ENCODE measurements around the gene HEG1.

DNA sequence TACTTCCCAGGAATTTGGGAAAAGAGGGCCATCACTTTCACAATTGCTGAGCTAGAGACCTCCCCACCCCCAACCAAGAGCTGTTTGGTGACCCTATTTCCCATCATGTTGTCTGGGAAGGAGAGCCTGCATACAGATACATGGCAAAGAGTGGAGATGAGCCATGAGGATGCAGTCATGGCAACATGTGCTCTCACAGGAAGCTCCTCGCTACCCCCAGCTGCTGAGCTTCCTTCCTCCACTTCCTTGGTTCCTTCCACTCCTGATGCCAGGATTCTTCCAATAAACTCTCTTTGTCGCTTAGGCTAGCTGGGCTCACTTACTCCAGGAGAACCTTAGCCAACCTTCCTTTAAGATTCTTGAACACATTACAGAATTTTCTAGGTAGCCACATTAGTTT, 72.9 kb downstream of the HEG1 start:
- TF ChIP-seq, protein P1, sequence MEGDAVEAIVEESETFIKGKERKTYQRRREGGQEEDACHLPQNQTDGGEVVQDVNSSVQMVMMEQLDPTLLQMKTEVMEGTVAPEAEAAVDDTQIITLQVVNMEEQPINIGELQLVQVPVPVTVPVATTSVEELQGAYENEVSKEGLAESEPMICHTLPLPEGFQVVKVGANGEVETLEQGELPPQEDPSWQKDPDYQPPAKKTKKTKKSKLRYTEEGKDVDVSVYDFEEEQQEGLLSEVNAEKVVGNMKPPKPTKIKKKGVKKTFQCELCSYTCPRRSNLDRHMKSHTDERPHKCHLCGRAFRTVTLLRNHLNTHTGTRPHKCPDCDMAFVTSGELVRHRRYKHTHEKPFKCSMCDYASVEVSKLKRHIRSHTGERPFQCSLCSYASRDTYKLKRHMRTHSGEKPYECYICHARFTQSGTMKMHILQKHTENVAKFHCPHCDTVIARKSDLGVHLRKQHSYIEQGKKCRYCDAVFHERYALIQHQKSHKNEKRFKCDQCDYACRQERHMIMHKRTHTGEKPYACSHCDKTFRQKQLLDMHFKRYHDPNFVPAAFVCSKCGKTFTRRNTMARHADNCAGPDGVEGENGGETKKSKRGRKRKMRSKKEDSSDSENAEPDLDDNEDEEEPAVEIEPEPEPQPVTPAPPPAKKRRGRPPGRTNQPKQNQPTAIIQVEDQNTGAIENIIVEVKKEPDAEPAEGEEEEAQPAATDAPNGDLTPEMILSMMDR (IDR thresholded peaks at IDR 0.05): no peak
- TF ChIP-seq POLR2AphosphoS5 (IDR thresholded peaks at IDR 0.05): no peak
- no peak for TF ChIP-seq POLR2A (IDR thresholded peaks at IDR 0.05)
- no peak for TF ChIP-seq EP300 (IDR thresholded peaks at IDR 0.05)

Measured in stomach (tissue), 4 donors.